ENCODE results near the gene ANKMY2.
"Not testable (repeated sequence)": the region's sequence is repeated elsewhere in the genome, so short reads cannot be mapped to it uniquely, and the experiment has no call there.

Gene ANKMY2

DNA sequence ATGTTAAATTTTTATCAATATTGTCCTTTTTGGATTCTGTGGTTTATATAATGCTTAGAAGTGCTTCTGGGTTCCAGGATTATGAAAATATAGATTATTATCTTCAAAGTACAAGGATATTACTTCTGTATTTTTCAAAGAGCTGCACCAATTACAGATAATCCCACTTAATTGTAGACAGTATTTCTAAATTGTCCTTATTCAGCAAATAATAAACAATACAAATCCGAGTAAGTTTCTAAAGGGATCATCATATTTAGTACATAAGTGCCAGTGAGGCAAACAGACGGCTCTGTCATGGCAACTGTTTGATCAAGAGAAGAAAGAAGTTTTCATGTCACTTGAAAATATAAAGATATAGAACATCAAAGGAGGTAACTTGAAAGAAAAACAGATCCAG, 19.2 kb downstream of the ANKMY2 start:
- no peak for DNase-seq (ENCODE audit: low read depth)

- no peak for DNase-seq (ENCODE audit: low read depth)
Measured at GRCh38 chr7:16619979-16620408, 25.6 kb downstream of the ANKMY2 start.

- DNase-seq (ENCODE audit: low read depth), result no peak
Measured at GRCh38 chr7:16616542-16616941, 29.0 kb downstream of the ANKMY2 start.

- DNase-seq (ENCODE audit: low read depth), result no peak
Measured at GRCh38 chr7:16616122-16616521, 29.4 kb downstream of the ANKMY2 start.

DNA sequence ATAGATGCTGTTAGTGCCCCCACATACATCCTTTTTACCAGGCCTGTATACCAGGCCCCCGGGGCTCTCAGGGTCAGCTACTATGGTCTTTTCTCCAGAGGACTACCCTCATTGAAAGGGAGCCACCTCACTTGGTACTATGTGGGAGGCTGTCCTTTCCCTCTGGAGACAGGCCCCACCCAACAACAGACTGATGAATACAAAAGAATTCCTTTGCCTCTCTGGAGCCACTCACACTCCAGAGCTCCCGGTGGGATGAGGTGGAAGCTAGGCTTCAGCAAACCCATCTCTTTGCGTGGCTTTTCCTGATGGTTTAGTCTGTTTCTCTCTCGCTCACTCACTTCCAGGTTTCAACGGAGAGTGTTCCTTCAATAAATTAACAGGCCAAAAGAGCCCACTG, 30.3 kb downstream of the ANKMY2 start:
- no peak for DNase-seq (ENCODE audit: low read depth)

DNA sequence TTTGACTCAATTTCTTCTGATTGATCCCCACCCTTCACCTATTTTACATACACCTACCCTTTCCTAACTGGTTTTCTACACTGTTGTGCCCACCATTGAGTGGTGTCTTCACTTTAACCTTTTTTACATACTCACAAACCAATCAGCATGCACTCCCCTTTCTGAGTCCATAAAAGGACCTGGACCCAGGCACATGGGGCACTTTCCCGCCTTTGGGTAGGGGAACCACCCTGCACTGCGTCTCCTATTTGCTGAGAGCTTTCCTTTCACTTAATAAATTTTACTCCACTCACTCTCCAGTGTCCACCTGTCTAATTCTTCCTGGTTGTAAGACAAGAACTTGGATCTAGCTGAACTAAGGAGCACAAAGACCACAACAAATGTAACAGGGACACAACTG, 33.8 kb downstream of the ANKMY2 start:
- DNase-seq (ENCODE audit: low read depth), result no peak

- no peak for DNase-seq (ENCODE audit: low read depth)
Measured at GRCh38 chr7:16609842-16610450, 35.6 kb downstream of the ANKMY2 start.

GRCh38 chr7:16606704-16607103, 38.9 kb downstream of the ANKMY2 start:
- no peak for DNase-seq (ENCODE audit: low read depth)

DNA sequence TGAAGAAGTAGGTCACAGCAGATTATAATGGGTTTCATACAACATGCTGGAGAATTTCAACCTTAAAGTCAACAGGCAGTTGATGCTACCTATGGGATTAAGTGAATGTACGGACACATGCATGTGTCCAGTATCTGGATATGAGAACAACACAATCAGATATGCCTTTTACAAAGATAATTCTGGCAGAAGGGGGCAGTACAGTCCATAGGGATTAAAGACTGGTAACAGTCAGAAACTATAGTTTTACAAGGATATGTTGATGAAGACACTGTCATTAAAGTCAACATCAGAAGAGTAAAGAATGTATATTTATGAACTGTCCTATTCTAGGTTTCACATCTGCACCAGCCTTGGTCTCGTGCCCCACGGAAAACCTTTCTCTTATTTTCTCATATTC, 41.5 kb downstream of the ANKMY2 start:
- no peak for DNase-seq (ENCODE audit: low read depth)

DNA sequence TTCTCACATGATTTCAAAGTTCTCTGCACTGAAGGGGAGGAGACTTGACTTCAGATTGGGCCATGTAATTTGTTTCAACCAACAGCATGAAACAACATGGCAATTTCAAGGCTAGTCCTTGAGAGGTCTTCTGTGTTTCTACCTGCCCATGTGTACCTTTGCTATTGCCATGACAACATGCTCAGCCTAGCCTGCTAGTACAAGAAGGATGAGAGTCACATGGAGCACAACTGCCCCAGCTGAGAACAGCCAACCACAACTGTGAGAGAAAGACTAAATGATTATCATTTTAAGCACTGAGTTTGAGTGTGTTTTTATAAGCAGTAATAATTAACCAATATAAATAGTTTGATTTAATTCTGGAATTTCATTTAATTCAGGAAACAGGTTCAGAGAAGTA, 41.9 kb downstream of the ANKMY2 start:
- no peak for DNase-seq (ENCODE audit: low read depth)

- DNase-seq (ENCODE audit: low read depth), result no peak
Measured at GRCh38 chr7:16599860-16600259, 45.7 kb downstream of the ANKMY2 start.

- no peak for DNase-seq (ENCODE audit: low read depth)
Measured at GRCh38 chr7:16598015-16598414, 47.5 kb downstream of the ANKMY2 start.

- not testable (repeated sequence) for DNase-seq (ENCODE audit: low read depth)
Measured at GRCh38 chr7:16595596-16595995, 50.0 kb downstream of the ANKMY2 start.

DNA sequence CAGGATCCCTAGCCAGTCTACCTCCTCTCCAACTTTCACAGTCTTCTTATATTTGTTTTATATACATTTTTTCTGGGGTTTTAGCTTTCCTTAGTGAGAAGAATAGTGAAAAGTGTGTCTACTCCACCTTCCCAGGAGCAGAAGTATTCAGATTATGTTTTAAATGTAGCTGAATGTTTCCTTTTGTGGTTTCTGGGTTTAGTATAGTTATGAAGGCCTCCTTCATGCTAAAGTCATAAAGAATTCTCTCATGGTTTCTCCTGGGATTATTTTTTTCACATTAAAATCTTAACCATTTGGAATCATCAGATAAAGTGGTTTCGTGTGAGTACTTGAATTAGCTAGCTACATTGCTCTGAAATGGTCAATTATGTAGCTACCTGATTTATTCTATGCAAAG, 50.9 kb downstream of the ANKMY2 start:
- DNase-seq (ENCODE audit: low read depth), result no peak

- DNase-seq (ENCODE audit: low read depth), result no peak
Measured at GRCh38 chr7:16594061-16594460, 51.5 kb downstream of the ANKMY2 start.

- DNase-seq (ENCODE audit: low read depth), result no peak
Measured at GRCh38 chr7:16592395-16592794, 53.2 kb downstream of the ANKMY2 start.

GRCh38 chr7:16590424-16590823, 55.1 kb downstream of the ANKMY2 start:
- DNase-seq (ENCODE audit: low read depth), result no peak

GRCh38 chr7:16589881-16590280, 55.7 kb downstream of the ANKMY2 start:
- DNase-seq (ENCODE audit: low read depth), result no peak

- DNase-seq (ENCODE audit: low read depth), result no peak
Measured at GRCh38 chr7:16587790-16588189, 57.8 kb downstream of the ANKMY2 start.

DNA sequence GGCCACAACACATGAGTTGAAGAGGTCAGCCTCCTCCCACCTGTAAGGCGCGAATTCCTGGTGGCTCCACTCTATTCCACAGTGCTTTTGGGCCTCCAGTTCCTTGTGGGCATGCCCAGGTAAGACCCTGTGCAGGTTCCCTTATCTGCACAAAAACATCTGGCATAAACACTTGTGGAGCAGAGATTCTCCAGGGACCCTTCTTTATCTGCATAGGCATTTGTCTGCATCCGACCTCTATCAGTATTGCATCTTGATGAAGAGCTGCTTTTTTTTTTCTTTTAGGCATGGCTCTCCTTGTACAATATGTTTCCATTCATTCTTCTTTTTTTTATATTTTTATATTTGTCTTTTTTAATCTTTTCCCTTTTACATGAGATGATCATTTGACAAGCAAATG, 58.4 kb downstream of the ANKMY2 start:
- DNase-seq (ENCODE audit: low read depth), result no peak

DNA sequence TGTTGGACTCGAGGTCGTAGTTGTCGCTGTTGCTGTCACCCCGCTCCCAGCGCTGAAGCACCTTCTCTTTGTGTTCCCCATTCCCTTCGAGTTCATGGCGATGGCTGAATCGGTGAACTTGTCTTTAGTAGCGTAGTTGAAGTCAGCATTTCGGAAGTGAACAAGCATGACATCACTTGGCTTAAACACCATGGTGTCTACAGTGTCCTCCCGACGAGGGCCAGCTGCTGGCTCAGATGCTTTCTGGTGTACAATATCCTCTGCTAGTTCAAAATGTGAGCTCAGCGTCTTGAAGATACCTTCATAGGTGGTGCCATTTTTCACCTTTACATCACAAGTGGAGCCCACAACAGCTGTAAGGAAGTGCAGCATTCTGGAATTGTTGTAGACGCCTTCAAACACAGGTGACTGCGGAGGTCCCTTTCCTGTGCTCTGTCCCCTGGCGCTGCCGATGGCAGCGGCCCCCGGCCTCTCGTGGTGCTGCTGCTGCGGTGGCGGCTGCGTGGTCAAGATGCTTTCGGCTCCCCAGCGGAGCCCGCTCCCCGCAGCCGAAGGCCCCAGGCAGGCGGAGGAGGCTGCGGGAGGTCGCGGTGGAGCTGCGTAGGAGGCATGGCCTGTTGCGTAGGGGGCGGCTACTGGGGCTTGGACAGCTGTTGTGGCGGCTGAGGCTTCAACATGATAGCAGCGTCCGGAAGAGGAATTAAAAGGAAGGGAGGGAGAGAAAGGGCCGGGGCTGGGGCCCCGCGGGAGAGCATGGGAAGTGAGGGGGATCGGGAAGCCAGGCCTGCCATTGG, 59.3 kb downstream of the ANKMY2 start:
- DNase-seq (ENCODE audit: low read depth), result no peak

DNA sequence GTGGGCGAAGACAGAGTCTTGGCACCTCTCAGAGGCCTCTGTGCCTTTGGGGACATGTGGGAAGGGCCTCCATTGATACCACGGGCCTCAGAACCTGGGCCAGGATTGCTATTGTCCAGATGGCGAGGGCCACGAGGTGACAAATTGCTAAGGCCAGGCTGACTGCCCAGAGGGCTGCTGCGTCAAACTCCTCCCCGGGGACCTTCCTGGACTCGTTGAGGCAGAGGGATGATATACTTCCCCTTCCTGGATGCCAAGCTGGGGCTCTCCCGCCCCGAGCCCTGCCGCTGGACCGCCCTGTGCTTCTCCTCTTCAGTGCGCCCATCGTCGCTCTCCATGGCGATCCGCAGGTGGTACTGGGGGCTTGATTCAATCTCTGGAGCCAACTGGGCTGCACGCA, 60.0 kb downstream of the ANKMY2 start:
- no peak for DNase-seq (ENCODE audit: low read depth)

GRCh38 chr7:16583834-16584233, 61.7 kb downstream of the ANKMY2 start:
- DNase-seq (ENCODE audit: low read depth), result no peak

DNA sequence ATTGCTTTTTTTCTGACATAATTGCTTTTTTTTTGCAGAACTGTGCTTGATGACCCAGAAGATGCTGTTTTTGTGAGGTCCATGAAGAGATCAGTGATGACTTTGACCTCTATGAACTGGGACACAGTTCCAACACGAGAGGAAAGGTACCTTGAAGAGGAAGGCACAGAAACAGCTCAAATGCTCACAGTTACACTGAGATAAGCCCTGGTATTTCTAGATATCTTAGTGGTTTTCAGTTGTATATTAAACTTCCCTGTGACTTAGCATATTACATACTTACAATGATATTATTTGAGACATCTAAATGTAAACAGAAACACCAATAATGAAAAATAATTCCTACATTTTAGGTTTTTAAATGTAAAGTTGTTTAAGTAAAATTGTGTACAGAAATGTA, 64.3 kb downstream of the ANKMY2 start:
- DNase-seq (ENCODE audit: low read depth), result no peak
